Measurements from ENCODE around the gene METTL27.

Gene METTL27

DNA sequence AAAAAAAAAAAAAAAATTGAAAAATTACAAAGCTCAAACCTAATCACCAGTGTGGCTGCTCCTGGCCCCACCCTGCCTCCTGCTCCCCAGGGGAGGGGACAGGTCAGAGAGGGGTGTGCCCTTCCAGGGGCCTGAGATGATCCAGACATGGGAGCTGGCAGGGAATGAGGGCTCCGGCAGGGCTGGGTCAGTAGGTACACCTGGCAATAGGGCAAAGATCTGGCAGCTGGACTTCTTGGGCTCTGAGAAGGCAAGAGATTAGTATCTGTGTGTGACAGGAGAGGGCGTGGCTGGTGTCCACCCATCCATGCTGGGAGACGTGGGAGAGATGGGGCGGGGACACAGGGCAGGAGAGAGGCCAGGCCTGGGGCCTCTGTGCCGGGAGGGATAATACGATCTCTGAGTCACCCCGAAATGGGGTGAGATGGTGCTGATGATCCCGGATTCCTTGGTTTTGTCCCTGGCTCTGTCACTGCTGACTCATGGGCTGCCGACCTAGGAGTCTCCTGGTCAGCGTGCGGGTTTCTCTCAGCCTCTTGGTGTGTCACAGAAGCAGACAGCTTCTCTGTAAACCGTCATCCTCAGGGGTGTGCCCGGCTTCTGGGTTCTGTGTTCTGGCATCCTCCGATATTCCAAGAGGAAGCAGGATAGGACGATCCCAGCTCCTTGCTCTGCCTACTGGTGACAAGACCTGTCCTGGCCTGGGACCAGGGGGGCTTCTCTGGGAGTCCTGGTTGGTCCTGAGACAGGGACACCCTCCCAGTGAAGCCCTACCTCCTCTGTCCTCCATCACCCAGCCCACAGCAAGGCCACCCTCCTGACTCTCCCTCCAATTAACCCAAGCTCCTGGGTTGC lies 19.8 kb downstream of the METTL27 start (continued):
- TF ChIP-seq ZNF843 (tag by site-specific recombination; IDR thresholded peaks at IDR 0.05) (no peak), KLF16 (tag by site-specific recombination; IDR thresholded peaks at IDR 0.05) (no peak), ZNF549 (tag by site-specific recombination; IDR thresholded peaks at IDR 0.05) (no peak), ZNF548 (tag by site-specific recombination; IDR thresholded peaks at IDR 0.05) (no peak), ZNF202 (tag by site-specific recombination; IDR thresholded peaks at IDR 0.05; ENCODE audit: borderline replicate concordance) (no peak), GLI4 (tag by site-specific recombination; IDR thresholded peaks at IDR 0.05) (no peak), OSR2 (tag by site-specific recombination; IDR thresholded peaks at IDR 0.05) (no peak), SP3 (tag by site-specific recombination; IDR thresholded peaks at IDR 0.05) (peak; percentile 35; the same call in 1 of the 2 replicates), ZSCAN30 (tag by site-specific recombination; IDR thresholded peaks at IDR 0.05) (no peak), ZNF302 (tag by site-specific recombination; IDR thresholded peaks at IDR 0.05; ENCODE audit: low read depth) (no peak), ZNF335 (tag by site-specific recombination; conservative IDR thresholded peaks at IDR 0.05) (peak; percentile 24; the same call in 1 of the 2 replicates), ZNF792 (tag by site-specific recombination; IDR thresholded peaks at IDR 0.05) (no peak), ZFHX2 (tag by site-specific recombination; conservative IDR thresholded peaks at IDR 0.05) (peak; percentile 48; the same call in 1 of the 2 replicates), KLF7 (tag by site-specific recombination; IDR thresholded peaks at IDR 0.05; ENCODE audit: borderline replicate concordance) (no peak), ZNF366 (tag by site-specific recombination; conservative IDR thresholded peaks at IDR 0.05) (0 out of 2 replicates have a peak, but pooled peaks have one; percentile 36), ZNF621 (tag by site-specific recombination; IDR thresholded peaks at IDR 0.05) (no peak), ZNF341 (tag by site-specific recombination; IDR thresholded peaks at IDR 0.05; ENCODE audit: low read depth) (peak; percentile 7; the same call in 1 of the 2 replicates), GLIS1 (tag by site-specific recombination; IDR thresholded peaks at IDR 0.05) (peak; percentile 41; the same call in 1 of the 2 replicates), ZNF132 (tag by site-specific recombination; IDR thresholded peaks at IDR 0.05; ENCODE audit: borderline replicate concordance) (no peak)
- TF ChIP-seq, protein P1, sequence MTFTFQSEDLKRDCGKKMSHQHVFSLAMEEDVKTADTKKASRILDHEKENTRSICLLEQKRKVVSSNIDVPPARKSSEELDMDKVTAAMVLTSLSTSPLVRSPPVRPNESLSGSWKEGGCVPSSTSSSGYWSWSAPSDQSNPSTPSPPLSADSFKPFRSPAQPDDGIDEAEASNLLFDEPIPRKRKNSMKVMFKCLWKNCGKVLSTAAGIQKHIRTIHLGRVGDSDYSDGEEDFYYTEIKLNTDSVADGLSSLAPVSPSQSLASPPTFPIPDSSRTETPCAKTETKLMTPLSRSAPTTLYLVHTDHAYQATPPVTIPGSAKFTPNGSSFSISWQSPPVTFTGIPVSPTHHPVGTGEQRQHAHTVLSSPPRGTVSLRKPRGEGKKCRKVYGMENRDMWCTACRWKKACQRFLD (tag by site-specific recombination; IDR thresholded peaks at IDR 0.05), result no peak
- TF ChIP-seq, protein P2, sequence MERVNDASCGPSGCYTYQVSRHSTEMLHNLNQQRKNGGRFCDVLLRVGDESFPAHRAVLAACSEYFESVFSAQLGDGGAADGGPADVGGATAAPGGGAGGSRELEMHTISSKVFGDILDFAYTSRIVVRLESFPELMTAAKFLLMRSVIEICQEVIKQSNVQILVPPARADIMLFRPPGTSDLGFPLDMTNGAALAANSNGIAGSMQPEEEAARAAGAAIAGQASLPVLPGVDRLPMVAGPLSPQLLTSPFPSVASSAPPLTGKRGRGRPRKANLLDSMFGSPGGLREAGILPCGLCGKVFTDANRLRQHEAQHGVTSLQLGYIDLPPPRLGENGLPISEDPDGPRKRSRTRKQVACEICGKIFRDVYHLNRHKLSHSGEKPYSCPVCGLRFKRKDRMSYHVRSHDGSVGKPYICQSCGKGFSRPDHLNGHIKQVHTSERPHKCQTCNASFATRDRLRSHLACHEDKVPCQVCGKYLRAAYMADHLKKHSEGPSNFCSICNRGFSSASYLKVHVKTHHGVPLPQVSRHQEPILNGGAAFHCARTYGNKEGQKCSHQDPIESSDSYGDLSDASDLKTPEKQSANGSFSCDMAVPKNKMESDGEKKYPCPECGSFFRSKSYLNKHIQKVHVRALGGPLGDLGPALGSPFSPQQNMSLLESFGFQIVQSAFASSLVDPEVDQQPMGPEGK (tag by site-specific recombination; IDR thresholded peaks at IDR 0.05), result peak; percentile 30; the same call in 1 of the 2 replicates
- TF ChIP-seq, protein P3, sequence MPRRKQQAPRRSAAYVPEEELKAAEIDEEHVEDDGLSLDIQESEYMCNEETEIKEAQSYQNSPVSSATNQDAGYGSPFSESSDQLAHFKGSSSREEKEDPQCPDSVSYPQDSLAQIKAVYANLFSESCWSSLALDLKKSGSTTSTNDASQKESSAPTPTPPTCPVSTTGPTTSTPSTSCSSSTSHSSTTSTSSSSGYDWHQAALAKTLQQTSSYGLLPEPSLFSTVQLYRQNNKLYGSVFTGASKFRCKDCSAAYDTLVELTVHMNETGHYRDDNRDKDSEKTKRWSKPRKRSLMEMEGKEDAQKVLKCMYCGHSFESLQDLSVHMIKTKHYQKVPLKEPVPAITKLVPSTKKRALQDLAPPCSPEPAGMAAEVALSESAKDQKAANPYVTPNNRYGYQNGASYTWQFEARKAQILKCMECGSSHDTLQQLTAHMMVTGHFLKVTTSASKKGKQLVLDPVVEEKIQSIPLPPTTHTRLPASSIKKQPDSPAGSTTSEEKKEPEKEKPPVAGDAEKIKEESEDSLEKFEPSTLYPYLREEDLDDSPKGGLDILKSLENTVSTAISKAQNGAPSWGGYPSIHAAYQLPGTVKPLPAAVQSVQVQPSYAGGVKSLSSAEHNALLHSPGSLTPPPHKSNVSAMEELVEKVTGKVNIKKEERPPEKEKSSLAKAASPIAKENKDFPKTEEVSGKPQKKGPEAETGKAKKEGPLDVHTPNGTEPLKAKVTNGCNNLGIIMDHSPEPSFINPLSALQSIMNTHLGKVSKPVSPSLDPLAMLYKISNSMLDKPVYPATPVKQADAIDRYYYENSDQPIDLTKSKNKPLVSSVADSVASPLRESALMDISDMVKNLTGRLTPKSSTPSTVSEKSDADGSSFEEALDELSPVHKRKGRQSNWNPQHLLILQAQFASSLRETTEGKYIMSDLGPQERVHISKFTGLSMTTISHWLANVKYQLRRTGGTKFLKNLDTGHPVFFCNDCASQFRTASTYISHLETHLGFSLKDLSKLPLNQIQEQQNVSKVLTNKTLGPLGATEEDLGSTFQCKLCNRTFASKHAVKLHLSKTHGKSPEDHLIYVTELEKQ (tag by site-specific recombination; IDR thresholded peaks at IDR 0.05; ENCODE audit: borderline replicate concordance), result no peak
- TF ChIP-seq, protein P4, sequence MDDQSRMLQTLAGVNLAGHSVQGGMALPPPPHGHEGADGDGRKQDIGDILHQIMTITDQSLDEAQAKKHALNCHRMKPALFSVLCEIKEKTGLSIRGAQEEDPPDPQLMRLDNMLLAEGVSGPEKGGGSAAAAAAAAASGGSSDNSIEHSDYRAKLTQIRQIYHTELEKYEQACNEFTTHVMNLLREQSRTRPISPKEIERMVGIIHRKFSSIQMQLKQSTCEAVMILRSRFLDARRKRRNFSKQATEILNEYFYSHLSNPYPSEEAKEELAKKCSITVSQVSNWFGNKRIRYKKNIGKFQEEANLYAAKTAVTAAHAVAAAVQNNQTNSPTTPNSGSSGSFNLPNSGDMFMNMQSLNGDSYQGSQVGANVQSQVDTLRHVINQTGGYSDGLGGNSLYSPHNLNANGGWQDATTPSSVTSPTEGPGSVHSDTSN (CRISPR knock-in tag; IDR thresholded peaks at IDR 0.05), result no peak
- TF ChIP-seq, protein P5, sequence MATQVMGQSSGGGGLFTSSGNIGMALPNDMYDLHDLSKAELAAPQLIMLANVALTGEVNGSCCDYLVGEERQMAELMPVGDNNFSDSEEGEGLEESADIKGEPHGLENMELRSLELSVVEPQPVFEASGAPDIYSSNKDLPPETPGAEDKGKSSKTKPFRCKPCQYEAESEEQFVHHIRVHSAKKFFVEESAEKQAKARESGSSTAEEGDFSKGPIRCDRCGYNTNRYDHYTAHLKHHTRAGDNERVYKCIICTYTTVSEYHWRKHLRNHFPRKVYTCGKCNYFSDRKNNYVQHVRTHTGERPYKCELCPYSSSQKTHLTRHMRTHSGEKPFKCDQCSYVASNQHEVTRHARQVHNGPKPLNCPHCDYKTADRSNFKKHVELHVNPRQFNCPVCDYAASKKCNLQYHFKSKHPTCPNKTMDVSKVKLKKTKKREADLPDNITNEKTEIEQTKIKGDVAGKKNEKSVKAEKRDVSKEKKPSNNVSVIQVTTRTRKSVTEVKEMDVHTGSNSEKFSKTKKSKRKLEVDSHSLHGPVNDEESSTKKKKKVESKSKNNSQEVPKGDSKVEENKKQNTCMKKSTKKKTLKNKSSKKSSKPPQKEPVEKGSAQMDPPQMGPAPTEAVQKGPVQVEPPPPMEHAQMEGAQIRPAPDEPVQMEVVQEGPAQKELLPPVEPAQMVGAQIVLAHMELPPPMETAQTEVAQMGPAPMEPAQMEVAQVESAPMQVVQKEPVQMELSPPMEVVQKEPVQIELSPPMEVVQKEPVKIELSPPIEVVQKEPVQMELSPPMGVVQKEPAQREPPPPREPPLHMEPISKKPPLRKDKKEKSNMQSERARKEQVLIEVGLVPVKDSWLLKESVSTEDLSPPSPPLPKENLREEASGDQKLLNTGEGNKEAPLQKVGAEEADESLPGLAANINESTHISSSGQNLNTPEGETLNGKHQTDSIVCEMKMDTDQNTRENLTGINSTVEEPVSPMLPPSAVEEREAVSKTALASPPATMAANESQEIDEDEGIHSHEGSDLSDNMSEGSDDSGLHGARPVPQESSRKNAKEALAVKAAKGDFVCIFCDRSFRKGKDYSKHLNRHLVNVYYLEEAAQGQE (tag by site-specific recombination; IDR thresholded peaks at IDR 0.05), result no peak
- TF ChIP-seq, protein P6, sequence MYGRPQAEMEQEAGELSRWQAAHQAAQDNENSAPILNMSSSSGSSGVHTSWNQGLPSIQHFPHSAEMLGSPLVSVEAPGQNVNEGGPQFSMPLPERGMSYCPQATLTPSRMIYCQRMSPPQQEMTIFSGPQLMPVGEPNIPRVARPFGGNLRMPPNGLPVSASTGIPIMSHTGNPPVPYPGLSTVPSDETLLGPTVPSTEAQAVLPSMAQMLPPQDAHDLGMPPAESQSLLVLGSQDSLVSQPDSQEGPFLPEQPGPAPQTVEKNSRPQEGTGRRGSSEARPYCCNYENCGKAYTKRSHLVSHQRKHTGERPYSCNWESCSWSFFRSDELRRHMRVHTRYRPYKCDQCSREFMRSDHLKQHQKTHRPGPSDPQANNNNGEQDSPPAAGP (tag by site-specific recombination; IDR thresholded peaks at IDR 0.05), result peak; percentile 38; the same call in 1 of the 2 replicates
